ENCODE results near the gene TMEM161A.
"Not testable (repeated sequence)": the region's sequence is repeated elsewhere in the genome, so short reads cannot be mapped to it uniquely, and the experiment has no call there.

Gene TMEM161A

GRCh38 chr19:19120308-19121231 is 17.7 kb downstream of the TMEM161A start:
- DNase-seq, result peak; percentile 21

DNA sequence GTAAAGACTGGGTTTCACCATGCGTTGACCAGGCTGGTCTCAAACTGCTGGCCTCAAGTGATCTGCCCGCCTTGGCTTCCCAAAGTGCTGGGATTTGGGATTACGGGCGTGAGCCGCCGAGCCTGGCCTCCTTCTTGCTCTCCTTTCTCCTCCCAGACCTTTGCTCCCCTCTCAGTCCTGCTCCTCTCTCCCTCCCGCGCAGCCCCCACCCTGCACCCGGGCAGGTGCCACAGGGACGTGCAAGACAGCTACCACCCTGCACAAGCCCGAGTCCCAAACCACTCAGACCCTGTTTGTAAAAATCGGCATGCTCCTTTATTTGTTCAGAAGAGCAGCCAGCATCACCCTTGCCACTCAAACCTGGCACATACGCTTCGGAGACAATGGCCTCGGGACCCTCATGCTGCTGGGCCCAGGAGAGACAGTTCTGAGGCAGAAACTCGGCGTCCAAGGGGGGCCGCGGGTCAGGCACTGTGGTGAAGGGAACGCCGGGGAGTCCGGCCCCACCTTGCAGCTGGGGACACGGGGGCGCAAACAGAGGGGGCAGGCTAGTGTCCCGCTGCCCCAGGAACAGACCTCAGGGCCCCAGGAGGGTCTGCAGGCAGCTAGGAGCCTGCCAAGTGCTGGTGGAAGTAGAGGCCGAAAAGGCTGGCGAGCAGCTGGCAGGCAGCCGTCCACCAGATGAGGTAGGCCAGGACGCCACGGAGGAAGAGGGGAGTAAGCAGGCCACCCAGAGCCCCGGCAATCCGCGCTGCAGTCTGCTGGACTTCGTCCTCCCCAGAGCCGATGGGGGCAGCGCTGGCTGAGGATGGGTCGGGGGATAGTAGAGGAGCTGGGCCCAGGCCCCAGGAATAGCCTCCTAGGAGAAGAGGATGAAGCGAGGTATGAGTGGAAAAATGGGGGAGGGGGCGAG is 18.7 kb downstream of the TMEM161A start:
- DNase-seq, result no peak

DNA sequence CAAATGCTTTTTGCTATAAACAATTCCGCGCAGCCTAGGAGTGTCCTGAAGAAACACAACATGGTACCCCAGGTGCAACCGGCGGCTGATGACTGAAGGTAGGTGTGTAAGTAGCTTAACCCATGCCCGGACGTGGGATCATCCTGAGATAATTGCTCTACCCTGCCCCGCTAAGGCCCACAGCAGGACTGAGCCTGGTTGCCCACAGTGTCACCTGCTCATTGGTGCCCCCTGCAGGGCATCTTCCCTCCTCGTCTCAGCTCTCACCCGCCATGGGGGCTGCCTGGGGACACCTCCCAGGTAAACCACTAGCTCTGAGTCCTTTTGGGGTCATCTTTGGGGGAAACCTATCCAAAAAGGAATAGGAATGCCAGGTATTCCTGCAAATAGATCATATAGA is 22.3 kb downstream of the TMEM161A start:
- DNase-seq, result peak; percentile 31

- no peak for DNase-seq
These were observed 25.1 kb downstream of the TMEM161A start for GRCh38 chr19:19113040-19113626.

- DNase-seq, result no peak
These were observed 26.2 kb downstream of the TMEM161A start for GRCh38 chr19:19111967-19112580.

DNA sequence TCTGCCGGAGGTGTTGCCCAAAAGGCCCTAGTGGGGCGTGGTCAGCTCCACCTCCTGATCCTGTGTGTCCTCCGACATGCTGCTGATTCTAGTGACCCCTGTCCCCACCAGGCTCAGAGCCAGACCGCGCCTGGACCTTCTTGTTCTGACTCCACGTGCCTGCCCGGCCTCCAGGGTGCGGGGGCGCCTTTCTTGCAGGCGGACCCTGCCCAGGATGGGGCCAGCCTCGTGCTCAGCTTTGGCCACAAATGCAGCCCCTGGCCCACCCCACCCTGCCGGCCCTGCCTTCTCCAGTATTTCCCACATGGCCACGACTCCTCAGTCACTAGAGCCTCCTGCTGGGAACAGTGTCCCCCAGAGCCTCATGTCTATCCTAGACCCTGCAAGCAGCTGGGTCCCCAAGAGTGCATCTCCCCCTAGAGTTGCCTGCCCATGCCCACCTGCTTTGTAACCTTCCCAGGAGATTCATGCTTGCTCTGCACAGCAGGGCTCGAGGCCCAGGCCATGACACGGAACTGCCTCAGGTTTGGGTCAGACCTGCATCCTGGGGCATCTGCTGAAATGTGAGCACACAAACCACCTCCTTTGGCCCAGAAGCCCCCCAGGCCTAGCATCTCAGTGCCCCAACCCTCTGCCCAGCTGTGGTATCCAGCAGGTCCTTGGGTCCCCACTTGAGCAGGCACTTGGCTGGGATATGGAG is 27.0 kb downstream of the TMEM161A start:
- DNase-seq, result no peak

- DNase-seq, result peak; percentile 13
These were observed 27.7 kb downstream of the TMEM161A start for GRCh38 chr19:19110410-19111135.

- DNase-seq, result no peak
These were observed 28.7 kb downstream of the TMEM161A start for GRCh38 chr19:19109601-19110000.

- no peak for DNase-seq
These were observed 30.6 kb downstream of the TMEM161A start for GRCh38 chr19:19107654-19108053.

DNA sequence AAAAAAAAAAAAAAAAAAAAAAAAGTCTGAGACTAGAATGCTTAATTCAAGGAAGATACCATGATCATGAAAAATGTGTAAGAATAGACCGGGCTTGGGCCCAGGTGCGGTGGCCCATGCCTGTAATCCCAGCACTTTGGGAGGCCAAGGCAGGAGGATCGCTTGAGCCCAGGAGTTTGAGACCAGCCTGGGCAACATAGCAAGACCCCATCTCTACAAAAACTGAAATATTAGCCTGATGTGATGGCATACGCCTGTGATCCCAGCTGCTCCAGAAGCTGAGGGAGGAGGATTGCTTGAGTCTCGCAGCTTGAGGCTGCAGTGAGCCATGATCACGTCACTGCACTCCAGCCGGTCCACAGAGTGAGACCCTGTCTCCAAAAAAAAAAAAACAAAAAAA is 31.3 kb downstream of the TMEM161A start:
- DNase-seq, result not testable (repeated sequence)

- DNase-seq, result no peak
These were observed 32.2 kb downstream of the TMEM161A start for GRCh38 chr19:19106056-19106551.

- no peak for DNase-seq
These were observed 32.8 kb downstream of the TMEM161A start for GRCh38 chr19:19105365-19106055.

DNA sequence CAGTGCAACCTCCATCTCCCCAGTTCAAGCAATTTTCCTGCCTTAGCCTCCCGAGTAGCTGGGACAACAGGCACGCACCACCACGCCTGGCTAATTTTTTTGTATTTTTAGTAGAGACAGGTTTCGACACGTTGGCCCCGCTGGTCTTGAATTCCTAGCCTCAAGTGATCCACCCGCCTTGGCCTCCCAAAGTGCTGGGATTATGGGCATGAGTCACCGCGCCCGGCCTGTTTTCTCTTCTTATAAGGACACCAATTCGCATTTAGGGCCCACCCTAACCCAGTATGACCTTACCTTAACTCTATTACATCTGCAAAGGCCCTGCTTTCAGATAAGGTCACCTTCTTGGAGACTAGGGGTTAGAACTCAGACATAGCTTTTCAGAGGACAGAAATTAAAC is 35.1 kb downstream of the TMEM161A start:
- no peak for DNase-seq

- not testable (repeated sequence) for DNase-seq
These were observed 35.7 kb downstream of the TMEM161A start for GRCh38 chr19:19102566-19102965.

DNA sequence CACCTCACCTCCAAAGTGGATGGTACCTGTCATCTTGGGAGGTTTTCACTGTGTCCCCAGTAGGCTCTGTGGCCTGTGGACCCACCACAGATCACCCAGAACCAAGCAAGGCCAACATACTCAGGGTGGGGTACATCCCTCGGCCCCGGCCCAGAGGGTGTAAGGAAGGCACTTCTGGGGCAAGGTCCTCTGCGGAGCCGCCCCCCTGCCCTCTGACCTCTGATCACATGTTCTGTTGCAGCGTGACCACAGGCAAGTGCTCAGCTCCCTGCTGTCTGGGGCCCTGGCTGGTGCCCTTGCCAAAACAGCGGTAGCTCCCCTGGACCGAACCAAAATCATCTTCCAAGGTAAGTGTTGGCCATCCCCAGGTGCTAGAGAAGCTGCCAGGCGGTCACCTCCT is 36.7 kb downstream of the TMEM161A start:
- DNase-seq, result no peak

GRCh38 chr19:19098703-19099632 is 39.3 kb downstream of the TMEM161A start:
- DNase-seq, result no peak

DNA sequence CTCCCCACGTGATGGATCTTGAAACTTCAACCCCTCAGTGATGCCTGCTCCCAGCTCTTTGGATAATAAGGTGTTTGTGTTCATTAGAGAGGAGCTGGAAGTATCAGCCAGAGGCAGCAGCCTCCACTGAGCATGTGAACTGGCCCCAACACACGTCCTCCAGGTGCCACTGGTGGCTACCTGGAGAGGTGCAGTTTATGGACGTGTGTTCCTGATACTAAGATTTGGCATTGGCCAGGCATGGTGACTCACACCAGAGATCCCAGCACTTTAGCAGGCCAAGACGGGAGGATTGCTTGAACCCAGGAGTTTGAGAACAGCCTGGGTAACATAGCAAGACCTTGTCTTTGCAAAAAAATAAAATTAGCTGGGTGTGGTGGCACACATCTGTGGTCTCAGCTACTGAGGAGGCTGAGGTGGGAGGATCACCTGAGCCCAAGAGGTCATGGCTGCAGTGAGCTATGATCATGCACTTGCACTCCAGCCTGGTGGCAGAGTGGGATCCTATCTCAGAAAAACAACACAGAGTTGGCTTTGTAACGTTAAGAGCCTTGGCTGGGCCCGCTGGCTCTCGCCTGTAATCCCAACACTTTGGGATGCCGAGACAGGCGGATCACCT is 40.1 kb downstream of the TMEM161A start:
- DNase-seq, result no peak

- no peak for DNase-seq
These were observed 41.3 kb downstream of the TMEM161A start for GRCh38 chr19:19096641-19097627.
